Measurements from ENCODE around the gene BPGM. TPM values are rescaled to one million over a fixed set of nuclear protein-coding genes. Genes with fewer than 3 reads are reported as not detected.
"Not testable (repeated sequence)": the region's sequence is repeated elsewhere in the genome, so short reads cannot be mapped to it uniquely, and the experiment has no call there.

BPGM gene
- total RNA-seq, 1 donor, result 5.9 TPM

GRCh38 chr7:134630893-134631292 lies 15.8 kb upstream of the BPGM start:
- DNase-seq (ENCODE audit: low read depth in 2 of 3, low spot score in 2 of 3), result no peak

GRCh38 chr7:134632052-134632451 lies 14.6 kb upstream of the BPGM start:
- no peak for DNase-seq (ENCODE audit: low read depth in 2 of 3, low spot score in 2 of 3)

- DNase-seq (ENCODE audit: low read depth in 2 of 3, low spot score in 2 of 3), result peak; percentile 28 to 75 (median 53)
These were observed 13.6 kb upstream of the BPGM start for GRCh38 chr7:134632937-134633540.

- peak in 1 of 3 donors; percentile 17 for DNase-seq (ENCODE audit: low read depth in 2 of 3, low spot score in 2 of 3)
These were observed 10.6 kb upstream of the BPGM start for GRCh38 chr7:134636008-134636449.

GRCh38 chr7:134637441-134637840 lies 9.2 kb upstream of the BPGM start:
- DNase-seq (ENCODE audit: low read depth in 2 of 3, low spot score in 2 of 3), result no peak

GRCh38 chr7:134637934-134638719 lies 8.5 kb upstream of the BPGM start:
- DNase-seq (ENCODE audit: low read depth in 2 of 3, low spot score in 2 of 3), result no peak

- DNase-seq (ENCODE audit: low read depth in 2 of 3, low spot score in 2 of 3), result no peak
These were observed 7.6 kb upstream of the BPGM start for GRCh38 chr7:134639061-134639460.

GRCh38 chr7:134639683-134640279 lies 6.9 kb upstream of the BPGM start:
- DNase-seq (ENCODE audit: low read depth in 2 of 3, low spot score in 2 of 3), result peak in 1 of 3 donors; percentile 18

- no peak for DNase-seq (ENCODE audit: low read depth in 2 of 3, low spot score in 2 of 3)
These were observed 5.6 kb upstream of the BPGM start for GRCh38 chr7:134640842-134641715.

GRCh38 chr7:134641981-134642380 lies 4.7 kb upstream of the BPGM start:
- DNase-seq (ENCODE audit: low read depth in 2 of 3, low spot score in 2 of 3), result not testable (repeated sequence)

GRCh38 chr7:134643131-134643530 lies 3.5 kb upstream of the BPGM start:
- DNase-seq (ENCODE audit: low read depth in 2 of 3, low spot score in 2 of 3), result no peak

GRCh38 chr7:134645478-134645877 lies 1.2 kb upstream of the BPGM start:
- no peak for DNase-seq (ENCODE audit: low read depth in 2 of 3, low spot score in 2 of 3)

GRCh38 chr7:134645935-134646334 lies 718 bp upstream of the BPGM start:
- peak in 1 of 3 donors; percentile 11 for DNase-seq (ENCODE audit: low read depth in 2 of 3, low spot score in 2 of 3)

GRCh38 chr7:134648456-134648855 lies 1.8 kb downstream of the BPGM start:
- DNase-seq (ENCODE audit: low read depth in 2 of 3, low spot score in 2 of 3), result no peak

- peak in 1 of 3 donors; percentile 39 for DNase-seq (ENCODE audit: low read depth in 2 of 3, low spot score in 2 of 3)
These were observed 2.6 kb downstream of the BPGM start for GRCh38 chr7:134649226-134649775.

GRCh38 chr7:134651991-134652390 lies 5.3 kb downstream of the BPGM start:
- DNase-seq (ENCODE audit: low read depth in 2 of 3, low spot score in 2 of 3), result no peak

- no peak for DNase-seq (ENCODE audit: low read depth in 2 of 3, low spot score in 2 of 3)
These were observed 7.6 kb downstream of the BPGM start for GRCh38 chr7:134654104-134654775.

GRCh38 chr7:134657526-134657925 lies 10.9 kb downstream of the BPGM start:
- no peak for DNase-seq (ENCODE audit: low read depth in 2 of 3, low spot score in 2 of 3)

GRCh38 chr7:134660242-134660785 lies 13.7 kb downstream of the BPGM start:
- DNase-seq (ENCODE audit: low read depth in 2 of 3, low spot score in 2 of 3), result no peak

- DNase-seq (ENCODE audit: low read depth in 2 of 3, low spot score in 2 of 3), result no peak
These were observed 14.3 kb downstream of the BPGM start for GRCh38 chr7:134660961-134661376.

All from hematopoietic multipotent progenitor cell (in vitro differentiated cells).